ENCODE results near the gene IRAK2.

DNA sequence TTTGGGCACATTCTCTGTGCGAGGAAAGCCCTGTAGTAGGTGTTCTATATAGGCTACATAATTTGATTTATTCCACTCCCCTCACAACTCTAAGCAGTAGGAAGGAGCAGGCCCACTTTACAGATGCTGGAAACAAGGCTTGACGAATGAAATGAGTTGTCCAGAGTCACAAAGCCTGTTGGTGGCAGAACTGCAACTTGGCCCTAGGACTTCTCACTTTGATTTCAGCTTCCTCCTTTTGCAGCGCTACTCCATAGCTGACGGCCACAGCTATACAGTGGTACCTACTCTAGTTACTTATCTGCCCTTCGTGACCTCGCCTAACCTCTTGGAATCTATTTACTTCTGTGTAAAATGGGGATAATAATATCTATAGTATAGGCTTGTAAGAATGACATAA lies 2.5 kb upstream of the IRAK2 start:
- TF ChIP-seq CTCF (IDR thresholded peaks at IDR 0.05): no peak
- TF ChIP-seq POLR2AphosphoS5 (IDR thresholded peaks at IDR 0.05): no peak
- no peak for TF ChIP-seq POLR2A (IDR thresholded peaks at IDR 0.05)
- no peak for TF ChIP-seq EP300 (IDR thresholded peaks at IDR 0.05)
